Fibroblast of the aortic adventitia (primary cell): ENCODE data around the gene DSC2. TPM values are rescaled to one million over a fixed set of nuclear protein-coding genes. Genes with fewer than 3 reads are reported as not detected.
"Not testable (repeated sequence)": the region's sequence is repeated elsewhere in the genome, so short reads cannot be mapped to it uniquely, and the experiment has no call there.

ENCODE experiments used
- DNase-seq: peaks from one replicate; pipeline ENCODE4 v3.0.0-alpha.2; 2010; ENCODE audit warnings: low read depth
- H3K4me3 ChIP-seq: 2 replicates; pipeline ENCODE4 v1.5.1; 2011; ENCODE audit warnings: low read depth, mild to moderate bottlenecking, control low read depth, low read length, moderate library complexity
- total RNA-seq: library from RNA; depleted of rRNA; stranded (reverse); fragments of >200 nt; gene quantifications from 2 replicates; pipeline ENCODE4 v1.2.3, GENCODE V29; 2012; ENCODE audit warnings: low replicate concordance
- TF ChIP-seq, protein P1 (sequence below): IDR thresholded peaks from 2 replicates; pipeline ENCODE4 v1.5.1; 2011; ENCODE audit warnings: mild to moderate bottlenecking, low read length, control low read depth, inconsistent platforms; ENCODE audit not compliant: insufficient read depth

The DSC2 gene
- total RNA-seq, 1 donor = not detected

DNA sequence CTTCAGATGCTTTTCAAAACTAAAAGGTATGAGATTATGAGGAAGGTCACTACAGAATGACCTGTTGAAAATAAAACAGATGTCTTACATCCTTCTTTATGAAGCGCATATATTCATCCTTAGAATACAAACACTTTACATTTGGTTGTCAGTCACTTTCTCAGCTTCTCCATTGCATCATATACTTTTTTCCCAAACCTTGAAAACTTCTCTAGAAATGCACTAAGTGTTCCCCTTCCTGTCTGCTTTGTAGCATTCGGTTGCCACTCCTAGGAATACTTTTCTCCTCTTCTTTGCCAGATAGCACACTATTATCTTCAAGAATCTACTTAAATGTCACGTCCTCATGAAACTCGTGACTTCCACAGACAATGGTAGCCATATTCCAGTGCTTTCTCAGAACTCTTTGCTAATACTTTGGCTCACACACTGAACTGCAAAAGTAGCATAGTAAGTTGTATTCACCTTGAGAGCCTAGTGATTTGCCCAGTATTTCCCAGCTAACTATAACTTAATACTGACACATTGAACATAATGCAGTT, 32.8 kb upstream of the DSC2 start:
- no peak overlapping the region for H3K4me3 ChIP-seq
- no peak for DNase-seq
- TF ChIP-seq, protein P1, sequence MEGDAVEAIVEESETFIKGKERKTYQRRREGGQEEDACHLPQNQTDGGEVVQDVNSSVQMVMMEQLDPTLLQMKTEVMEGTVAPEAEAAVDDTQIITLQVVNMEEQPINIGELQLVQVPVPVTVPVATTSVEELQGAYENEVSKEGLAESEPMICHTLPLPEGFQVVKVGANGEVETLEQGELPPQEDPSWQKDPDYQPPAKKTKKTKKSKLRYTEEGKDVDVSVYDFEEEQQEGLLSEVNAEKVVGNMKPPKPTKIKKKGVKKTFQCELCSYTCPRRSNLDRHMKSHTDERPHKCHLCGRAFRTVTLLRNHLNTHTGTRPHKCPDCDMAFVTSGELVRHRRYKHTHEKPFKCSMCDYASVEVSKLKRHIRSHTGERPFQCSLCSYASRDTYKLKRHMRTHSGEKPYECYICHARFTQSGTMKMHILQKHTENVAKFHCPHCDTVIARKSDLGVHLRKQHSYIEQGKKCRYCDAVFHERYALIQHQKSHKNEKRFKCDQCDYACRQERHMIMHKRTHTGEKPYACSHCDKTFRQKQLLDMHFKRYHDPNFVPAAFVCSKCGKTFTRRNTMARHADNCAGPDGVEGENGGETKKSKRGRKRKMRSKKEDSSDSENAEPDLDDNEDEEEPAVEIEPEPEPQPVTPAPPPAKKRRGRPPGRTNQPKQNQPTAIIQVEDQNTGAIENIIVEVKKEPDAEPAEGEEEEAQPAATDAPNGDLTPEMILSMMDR = no peak

DNA sequence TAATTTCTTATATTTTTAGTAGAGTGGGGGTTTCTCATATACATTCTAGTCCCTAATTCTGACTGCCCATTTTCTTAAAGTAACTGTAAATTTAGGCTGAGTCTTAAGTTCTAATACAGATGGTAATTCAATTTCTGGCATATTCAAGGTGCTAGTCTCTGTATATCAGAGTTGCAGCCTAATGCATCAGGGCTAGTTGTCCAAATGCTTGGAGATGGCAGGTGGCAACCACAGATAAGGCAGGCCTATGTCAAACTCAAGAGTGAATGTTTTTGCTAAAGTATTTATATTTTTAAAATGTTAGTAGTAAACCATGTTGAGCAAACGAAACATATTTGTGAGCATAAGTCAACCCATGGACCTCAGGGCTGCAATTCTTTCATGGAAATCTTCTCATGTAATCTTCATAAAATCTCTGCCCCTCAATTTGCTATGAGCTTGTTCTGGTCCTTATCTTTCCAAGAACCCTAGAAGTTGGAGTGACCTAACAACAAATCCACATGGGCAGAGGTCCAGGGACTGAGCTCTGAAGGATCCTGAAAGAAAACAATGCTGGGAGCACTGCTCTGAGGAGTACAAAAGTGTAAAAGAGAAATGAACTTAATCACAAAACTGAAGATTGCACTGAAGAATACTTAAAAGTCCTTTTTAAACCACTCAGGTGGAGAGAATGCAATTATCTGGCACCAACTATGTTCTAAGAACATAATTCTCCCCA, 27.3 kb upstream of the DSC2 start:
- no peak for DNase-seq
- TF ChIP-seq, protein P1 = no peak
- no peak overlapping the region for H3K4me3 ChIP-seq

DNA sequence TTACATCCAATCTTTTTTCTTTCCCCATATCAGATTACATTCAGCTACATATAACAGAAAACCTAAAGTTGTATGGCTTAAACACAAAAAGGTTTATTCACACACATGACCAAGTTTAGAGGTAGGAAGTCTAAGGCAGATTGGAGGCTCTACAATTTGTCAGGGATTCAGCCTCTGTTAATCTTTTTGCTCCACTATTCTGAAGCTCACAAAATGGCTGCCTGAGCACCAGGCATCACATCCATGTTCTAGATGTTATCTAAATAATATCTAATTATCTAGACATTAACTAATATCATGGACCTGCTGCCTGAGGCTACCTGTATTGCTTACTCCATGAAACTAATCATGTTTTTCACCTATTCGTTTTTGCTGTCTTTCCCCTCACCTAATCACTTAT, 23.7 kb upstream of the DSC2 start:
- TF ChIP-seq, protein P1 = no peak

DNA sequence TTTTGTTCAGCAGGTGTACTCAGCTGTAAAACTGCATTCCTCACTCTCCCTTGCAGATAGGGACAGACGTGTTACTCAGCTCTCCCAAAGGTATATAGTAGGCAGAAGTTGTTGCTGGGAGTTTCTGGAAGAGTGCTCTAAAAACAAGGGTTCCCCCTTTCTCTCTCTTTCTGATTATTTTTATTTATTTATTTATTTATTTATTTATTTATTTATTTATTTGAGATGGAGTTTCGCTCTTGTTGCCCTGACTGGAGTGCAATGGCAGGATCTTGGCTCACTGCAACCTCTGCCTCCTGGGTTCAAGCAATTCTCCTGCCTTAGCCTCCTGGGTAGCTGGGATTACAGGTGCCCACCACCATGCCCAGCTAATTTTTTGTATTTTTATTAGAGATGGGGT, 20.9 kb upstream of the DSC2 start:
- DNase-seq, H3K4me3 ChIP-seq: not testable (repeated sequence)

More for the DNA sequence above, 23.7 kb upstream of the DSC2 start:
- H3K4me3 ChIP-seq = no peak overlapping the region
- DNase-seq = no peak

DNA sequence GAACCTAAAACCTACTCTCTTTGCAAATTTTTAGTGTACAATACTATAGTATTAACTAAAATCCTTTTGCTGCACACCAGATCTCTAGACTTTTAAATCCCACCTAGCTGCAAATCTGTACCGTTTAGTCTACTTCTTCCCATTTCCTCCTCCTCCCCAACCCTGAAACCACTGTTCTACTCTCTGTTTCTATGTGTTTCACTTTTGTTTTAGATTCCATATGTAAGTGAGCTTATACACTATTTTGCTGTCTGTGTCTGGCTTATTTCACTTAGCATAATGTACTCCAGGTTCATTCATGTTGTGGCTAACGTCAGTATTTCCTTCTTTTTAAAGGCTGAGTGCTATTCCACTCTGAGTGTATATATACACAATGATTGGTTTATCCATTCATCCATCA, 18.4 kb upstream of the DSC2 start:
- TF ChIP-seq, protein P1 = no peak
- no peak for DNase-seq
- H3K4me3 ChIP-seq = no peak overlapping the region

DNA sequence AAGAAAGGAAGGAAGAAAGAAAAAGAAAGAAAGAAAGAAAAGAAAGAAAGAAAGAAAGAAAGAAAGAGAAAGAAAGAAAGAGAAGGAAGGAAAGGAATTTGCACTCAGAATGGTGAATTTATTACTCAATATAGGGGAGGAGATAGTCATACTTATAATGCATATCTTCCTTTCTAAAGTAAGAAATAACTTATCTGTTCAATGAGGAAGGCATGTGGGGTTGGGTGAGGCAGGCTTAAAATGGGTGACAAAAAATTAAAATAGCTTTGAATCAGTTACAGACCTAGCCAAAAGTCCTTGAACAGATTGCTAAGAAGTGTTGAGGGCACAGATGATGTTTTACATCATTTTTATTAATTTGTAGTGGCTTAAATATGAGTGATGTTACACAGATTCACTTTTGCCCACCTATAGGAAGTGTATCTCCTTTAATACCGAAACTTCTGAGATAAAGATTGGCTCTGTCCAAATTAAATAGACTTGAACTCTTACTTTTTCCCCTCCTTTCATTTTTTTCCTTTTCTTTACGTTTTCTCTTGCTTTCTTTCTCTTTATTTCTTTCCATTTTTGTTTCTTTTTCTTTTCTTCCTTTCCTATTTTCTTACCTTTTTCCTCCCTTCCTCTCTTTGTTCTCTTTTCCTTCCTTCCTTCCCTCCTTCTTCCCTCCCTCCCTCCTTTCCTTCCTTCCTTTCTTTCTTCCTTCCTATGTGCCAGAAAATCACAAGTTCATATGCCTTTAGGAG, 14.8 kb upstream of the DSC2 start:
- no peak for DNase-seq
- TF ChIP-seq, protein P1 = no peak
- no peak overlapping the region for H3K4me3 ChIP-seq

DNA sequence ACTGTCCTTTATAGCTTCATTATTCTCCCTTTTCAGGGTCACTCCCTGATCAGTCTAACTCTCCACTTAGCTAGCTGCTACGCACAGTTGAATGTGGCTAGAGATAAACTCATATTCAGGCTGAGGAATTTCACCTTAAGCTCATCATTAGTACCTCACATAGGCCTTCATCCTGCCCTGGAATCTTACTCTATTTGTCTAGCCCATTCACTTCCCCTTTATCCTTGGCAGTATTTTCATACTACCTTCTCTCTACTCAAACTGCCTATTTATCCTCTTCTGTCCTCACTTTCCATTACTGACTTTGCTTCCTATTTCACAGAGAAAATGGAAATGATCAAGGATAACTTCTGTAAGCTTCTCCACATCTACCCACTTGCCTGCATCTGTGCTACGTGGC, 10.6 kb upstream of the DSC2 start:
- TF ChIP-seq, protein P1 = no peak
- no peak for DNase-seq
- H3K4me3 ChIP-seq = no peak overlapping the region
